ENCODE measurements around the gene ITIH5. TPM values are rescaled to one million over a fixed set of nuclear protein-coding genes. Genes with fewer than 3 reads are reported as not detected.

ITIH5 gene
- total RNA-seq, 2 experiments from 2014 or later: not detected

- ChIA-PET POLR2A (no interaction called here), CTCF (ENCODE audit: unreplicated experiment) (no interaction called here)
- Histone ChIP-seq H3K79me2 (ENCODE audit: insufficient read depth, low read depth, low read length) (no peaks in the 10 kb centered on the region), H3K36me3 (ENCODE audit: insufficient read depth, low read length) (no peaks in the 10 kb centered on the region), H2AFZ (ENCODE audit: low read length) (no peak overlapping the region), H3K4me3 (ENCODE audit: low read depth, low read length, poor library complexity, severe bottlenecking) (no peak overlapping the region), H3K27ac (ENCODE audit: low read depth, low read length, poor library complexity, severe bottlenecking) (no peak overlapping the region), H3K4me2 (ENCODE audit: low read length) (no peak overlapping the region), H3K4me1 (ENCODE audit: insufficient read depth, low read length, poor library complexity, severe bottlenecking) (no peaks in the 10 kb centered on the region), H3K9me2 (ENCODE audit: insufficient read depth, low read length) (no peaks in the 10 kb centered on the region), H4K20me1 (ENCODE audit: insufficient read depth, low read length) (no peaks in the 10 kb centered on the region), H3K9me3 (ENCODE audit: low read length) (no peaks in the 10 kb centered on the region)
- TF ChIP-seq EZH2phosphoT487 (IDR thresholded peaks at IDR 0.05; ENCODE audit: borderline replicate concordance, low read depth, low read length) (no peak), CTCF (conservative IDR thresholded peaks at IDR 0.05; ENCODE audit: low read length) (no peak)
- no peak for DNase-seq (ENCODE audit: low spot score)
- intact Hi-C loops (cut with micrococcal nuclease; ENCODE audit: unreplicated experiment): no loop called here
- no TSS peak for BruUV-seq (replicated peaks)
Measured at GRCh38 chr10:7701158-7701742, 34.5 kb upstream of the ITIH5 start.

GRCh38 chr10:7700577-7701125, 33.9 kb upstream of the ITIH5 start:
- no peak for DNase-seq (ENCODE audit: low spot score)
- no peaks in the 10 kb centered on the region for H4K20me1 ChIP-seq (ENCODE audit: insufficient read depth, low read length)
- no peak overlapping the region for H3K4me3 ChIP-seq (ENCODE audit: low read depth, low read length, poor library complexity, severe bottlenecking)
- intact Hi-C loops (cut with micrococcal nuclease; ENCODE audit: unreplicated experiment): no loop called here
- H3K4me2 ChIP-seq (ENCODE audit: low read length): no peak overlapping the region
- BruUV-seq (replicated peaks): no TSS peak
- H3K9me3 ChIP-seq (ENCODE audit: low read length): no peaks in the 10 kb centered on the region
- CTCF ChIA-PET (ENCODE audit: unreplicated experiment): no interaction called here
- TF ChIP-seq CTCF (conservative IDR thresholded peaks at IDR 0.05; ENCODE audit: low read length) (no peak), EZH2phosphoT487 (IDR thresholded peaks at IDR 0.05; ENCODE audit: borderline replicate concordance, low read depth, low read length) (no peak)
- H3K36me3 ChIP-seq (ENCODE audit: insufficient read depth, low read length): no peaks in the 10 kb centered on the region
- no peak overlapping the region for H3K27ac ChIP-seq (ENCODE audit: low read depth, low read length, poor library complexity, severe bottlenecking)
- no peaks in the 10 kb centered on the region for H3K79me2 ChIP-seq (ENCODE audit: insufficient read depth, low read depth, low read length)
- no peaks in the 10 kb centered on the region for H3K4me1 ChIP-seq (ENCODE audit: insufficient read depth, low read length, poor library complexity, severe bottlenecking)
- H3K9me2 ChIP-seq (ENCODE audit: insufficient read depth, low read length): no peaks in the 10 kb centered on the region
- POLR2A ChIA-PET: no interaction called here
- H2AFZ ChIP-seq (ENCODE audit: low read length): no peak overlapping the region

- no peak for DNase-seq (ENCODE audit: low spot score)
- no peak for TF ChIP-seq CTCF (conservative IDR thresholded peaks at IDR 0.05; ENCODE audit: low read length)
- ChIA-PET CTCF (ENCODE audit: unreplicated experiment) (no interaction called here), POLR2A (interaction anchor here (1.3 kb wide), 1 partner anchor 122 kb away, joined by 3 read pairs; no protein-coding TSS in a partner anchor)
- Histone ChIP-seq H3K36me3 (ENCODE audit: insufficient read depth, low read length) (no peaks in the 10 kb centered on the region), H3K9me3 (ENCODE audit: low read length) (0 out of 2 replicates have a peak, but pooled peaks cover 5% of the 10 kb centered on the region), H4K20me1 (ENCODE audit: insufficient read depth, low read length) (no peaks in the 10 kb centered on the region), H3K4me1 (ENCODE audit: insufficient read depth, low read length, poor library complexity, severe bottlenecking) (no peaks in the 10 kb centered on the region), H3K79me2 (ENCODE audit: insufficient read depth, low read depth, low read length) (no peaks in the 10 kb centered on the region), H3K9me2 (ENCODE audit: insufficient read depth, low read length) (no peaks in the 10 kb centered on the region), H3K4me2 (ENCODE audit: low read length) (no peak overlapping the region), H3K4me3 (ENCODE audit: low read depth, low read length, poor library complexity, severe bottlenecking) (no peak overlapping the region), H3K27ac (ENCODE audit: low read depth, low read length, poor library complexity, severe bottlenecking) (no peak overlapping the region), H2AFZ (ENCODE audit: low read length) (no peak overlapping the region)
- no TSS peak for BruUV-seq (replicated peaks)
- intact Hi-C loops (cut with micrococcal nuclease; ENCODE audit: unreplicated experiment): no loop called here
Measured at GRCh38 chr10:7697426-7697825, 30.7 kb upstream of the ITIH5 start.

All from OCI-LY7 (cell line).